ENCODE results near the gene ETV2.
"Not testable (repeated sequence)": the region's sequence is repeated elsewhere in the genome, so short reads cannot be mapped to it uniquely, and the experiment has no call there.

The ETV2 gene

GRCh38 chr19:35650581-35650980, 9.0 kb downstream of the ETV2 start:
- in situ Hi-C loops (cut with MboI; ENCODE audit: low pct_unique_long_range_greater_than_20kb, low sequenced_read_pairs) = no loop called here
- DNase-seq = no peak

GRCh38 chr19:35654828-35655227, 13.3 kb downstream of the ETV2 start:
- in situ Hi-C loops (cut with MboI; ENCODE audit: low pct_unique_long_range_greater_than_20kb, low sequenced_read_pairs) = not testable (repeated sequence)

GRCh38 chr19:35655600-35655999, 14.1 kb downstream of the ETV2 start:
- in situ Hi-C loops (cut with MboI; ENCODE audit: low pct_unique_long_range_greater_than_20kb, low sequenced_read_pairs) = no loop called here
- no peak for DNase-seq

More at GRCh38 chr19:35654828-35655227, 13.3 kb downstream of the ETV2 start:
- not testable (repeated sequence) for DNase-seq

- DNase-seq = no peak
- in situ Hi-C loops (cut with MboI; ENCODE audit: low pct_unique_long_range_greater_than_20kb, low sequenced_read_pairs) = no loop called here
Measured at GRCh38 chr19:35656700-35657099, 15.2 kb downstream of the ETV2 start.

- in situ Hi-C loops (cut with MboI; ENCODE audit: low pct_unique_long_range_greater_than_20kb, low sequenced_read_pairs) = no loop called here
- no peak for DNase-seq
Measured at GRCh38 chr19:35657904-35658700, 16.6 kb downstream of the ETV2 start.

GRCh38 chr19:35661995-35662340, 20.4 kb downstream of the ETV2 start:
- no peak for DNase-seq
- in situ Hi-C loops (cut with MboI; ENCODE audit: low pct_unique_long_range_greater_than_20kb, low sequenced_read_pairs) = no loop called here

- in situ Hi-C loops (cut with MboI; ENCODE audit: low pct_unique_long_range_greater_than_20kb, low sequenced_read_pairs) = no loop called here
- no peak for DNase-seq
Measured at GRCh38 chr19:35663981-35664380, 22.4 kb downstream of the ETV2 start.

- DNase-seq = no peak
- in situ Hi-C loops (cut with MboI; ENCODE audit: low pct_unique_long_range_greater_than_20kb, low sequenced_read_pairs) = no loop called here
Measured at GRCh38 chr19:35665157-35665556, 23.6 kb downstream of the ETV2 start.

- DNase-seq = no peak
- in situ Hi-C loops (cut with MboI; ENCODE audit: low pct_unique_long_range_greater_than_20kb, low sequenced_read_pairs) = no loop called here
Measured at GRCh38 chr19:35665604-35666003, 24.1 kb downstream of the ETV2 start.

GRCh38 chr19:35666251-35666913, 24.8 kb downstream of the ETV2 start, which contains the start of gene UPK1A:
UPK1A (plus strand) TSS chr19:35666517; CDS start chr19:35666813, 296 bp downstream.
- DNase-seq = no peak
- in situ Hi-C loops (cut with MboI; ENCODE audit: low pct_unique_long_range_greater_than_20kb, low sequenced_read_pairs) = no loop called here

- in situ Hi-C loops (cut with MboI; ENCODE audit: low pct_unique_long_range_greater_than_20kb, low sequenced_read_pairs) = no loop called here
Measured at GRCh38 chr19:35669566-35669965, 28.0 kb downstream of the ETV2 start.

GRCh38 chr19:35669974-35670373, 28.4 kb downstream of the ETV2 start:
- DNase-seq = no peak
- in situ Hi-C loops (cut with MboI; ENCODE audit: low pct_unique_long_range_greater_than_20kb, low sequenced_read_pairs) = no loop called here

More at GRCh38 chr19:35669566-35669965, 28.0 kb downstream of the ETV2 start:
- DNase-seq = no peak

- in situ Hi-C loops (cut with MboI; ENCODE audit: low pct_unique_long_range_greater_than_20kb, low sequenced_read_pairs) = no loop called here
- no peak for DNase-seq
Measured at GRCh38 chr19:35670686-35671085, 29.1 kb downstream of the ETV2 start.

- DNase-seq = peak; percentile 27
- in situ Hi-C loops (cut with MboI; ENCODE audit: low pct_unique_long_range_greater_than_20kb, low sequenced_read_pairs) = no loop called here
Measured at GRCh38 chr19:35671818-35672217, 30.3 kb downstream of the ETV2 start.

GRCh38 chr19:35673121-35673804, 31.7 kb downstream of the ETV2 start:
- no peak for DNase-seq
- in situ Hi-C loops (cut with MboI; ENCODE audit: low pct_unique_long_range_greater_than_20kb, low sequenced_read_pairs) = no loop called here

GRCh38 chr19:35675589-35676140, 34.1 kb downstream of the ETV2 start:
- DNase-seq = no peak
- in situ Hi-C loops (cut with MboI; ENCODE audit: low pct_unique_long_range_greater_than_20kb, low sequenced_read_pairs) = no loop called here

GRCh38 chr19:35689836-35690235, 48.3 kb downstream of the ETV2 start:
- in situ Hi-C loops (cut with MboI; ENCODE audit: low pct_unique_long_range_greater_than_20kb, low sequenced_read_pairs) = no loop called here
- DNase-seq = no peak

- DNase-seq; in situ Hi-C loops (cut with MboI; ENCODE audit: low pct_unique_long_range_greater_than_20kb, low sequenced_read_pairs): not testable (repeated sequence)
Measured at GRCh38 chr19:35691106-35691505, 49.6 kb downstream of the ETV2 start.

GRCh38 chr19:35692010-35692409, 50.5 kb downstream of the ETV2 start:
- no peak for DNase-seq
- in situ Hi-C loops (cut with MboI; ENCODE audit: low pct_unique_long_range_greater_than_20kb, low sequenced_read_pairs) = no loop called here

GRCh38 chr19:35693422-35693821, 51.9 kb downstream of the ETV2 start:
- no peak for DNase-seq
- in situ Hi-C loops (cut with MboI; ENCODE audit: low pct_unique_long_range_greater_than_20kb, low sequenced_read_pairs) = no loop called here
